K562 (cell line): Measurements from ENCODE around the gene CDC27. TPM values are rescaled to one million over a fixed set of nuclear protein-coding genes. Genes with fewer than 3 reads are reported as not detected.

Experiments
- ATAC-seq: fragments of 200-7000 bp; cut with Tn5 transposase; 3 replicates; pipeline ENCODE4 v1.9.1; 2020; ENCODE audit warnings: moderate library complexity
- BruUV-seq: library from RNA; stranded (reverse); fragments of 400-500 nt; replicated peaks from 2 replicates; lab custom pipeline; 2021; lab: Mats Ljungman, UMichigan
- CTCF ChIA-PET: fragments of 300-600 bp; formaldehyde crosslinking; extraction: SDS; loops from one replicate; lab custom pipeline; 2021; ENCODE audit warnings: low intra/inter-chr PET ratio; lab: Yijun Ruan, JAX
- POLR2A ChIA-PET: fragments of 300-600, 350-650 bp; sonication (Branson Sonifier 250); formaldehyde crosslinking; extraction: SDS; loops from one replicate; lab custom pipeline; 2021; ENCODE audit warnings: antibody characterized with exemption, inconsistent platforms; lab: Yijun Ruan, JAX
- DNase-seq, 4 experiments: peaks; one replicate each; pipeline versions ENCODE4 v3.0.0 to v3.0.0-alpha.2; 2011 to 2018; ENCODE audit warnings: low spot score in 3 of 4, mixed read lengths in 3 of 4; ENCODE audit errors: extremely low read depth in 1 of 4
- FAIRE-seq: peaks from 2 replicates; lab custom pipeline; 2011; peaks lifted over from hg19 to GRCh38; lab: Jason Lieb, UNC
- H2AFZ ChIP-seq: 2 replicates; pipeline ENCODE4 v1.6.0; 2011; ENCODE audit warnings: low read depth, low read length, control low read depth, inconsistent platforms
- H3K27ac ChIP-seq: fragments of 200-600 bp; 3 replicates; pipeline ENCODE4 v1.8.0; 2011; ENCODE audit warnings: low read depth, mild to moderate bottlenecking, control low read depth, inconsistent platforms, low read length, moderate library complexity, mixed read lengths; ENCODE audit errors: extremely low read depth
- H3K27me3 ChIP-seq, 2 experiments: fragments of 300-600 bp in 1 of 2; 2 replicates in 1 of 2; 3 replicates in 1 of 2; pipeline versions ENCODE4 v1.6.0 to v1.8.0; 2011; ENCODE audit warnings: inconsistent platforms in 2 of 2, low read length in 2 of 2, mild to moderate bottlenecking in 1 of 2, mixed read lengths in 1 of 2, moderate library complexity in 1 of 2; ENCODE audit not compliant: control insufficient read depth in 2 of 2, insufficient read depth in 2 of 2
- H3K36me3 ChIP-seq: fragments of 300-600 bp; 3 replicates; pipeline ENCODE4 v1.8.0; 2011; ENCODE audit warnings: mild to moderate bottlenecking, low read length, inconsistent platforms; ENCODE audit not compliant: control insufficient read depth, insufficient read depth
- H3K4me1 ChIP-seq, 2 experiments: fragments of 200-600 bp in 1 of 2; replicated peaks in 1 of 2; 2 replicates in 1 of 2; 3 replicates in 1 of 2; pipeline versions ENCODE4 v1.5.1 to v1.8.0; 2011; ENCODE audit warnings: inconsistent platforms in 2 of 2, low read length in 2 of 2, mild to moderate bottlenecking in 1 of 2, mixed read lengths in 1 of 2, moderate library complexity in 1 of 2; ENCODE audit not compliant: control insufficient read depth in 2 of 2, insufficient read depth in 2 of 2
- H3K4me2 ChIP-seq: 2 replicates; pipeline ENCODE4 v1.6.1; 2011; ENCODE audit warnings: low read length, control low read depth, inconsistent platforms, mixed read lengths; ENCODE audit not compliant: insufficient read depth
- H3K4me3 ChIP-seq: fragments of 200-600 bp; sonication (generic), shearing (Covaris generic); 2 replicates; pipeline ENCODE4 v1.5.1; 2016; ENCODE audit warnings: control low read depth, inconsistent platforms
- H3K79me2 ChIP-seq: fragments of 200-600 bp; 3 replicates; pipeline ENCODE4 v1.8.0; 2011; ENCODE audit warnings: low read length, inconsistent platforms; ENCODE audit not compliant: control insufficient read depth, insufficient read depth
- H3K9ac ChIP-seq, 2 experiments: 2 replicates each; pipeline versions ENCODE4 v1.6.0 to v1.6.1; 2011; ENCODE audit warnings: low read depth in 2 of 2, low read length in 2 of 2, control low read depth in 1 of 2, inconsistent platforms in 1 of 2, mild to moderate bottlenecking in 1 of 2, mixed read lengths in 1 of 2; ENCODE audit not compliant: insufficient read depth in 1 of 2
- H3K9me1 ChIP-seq: one replicate; pipeline ENCODE4 v1.6.0; 2011; ENCODE audit warnings: inconsistent platforms, mild to moderate bottlenecking, low read length, moderate library complexity; ENCODE audit not compliant: control insufficient read depth, insufficient read depth
- H3K9me3 ChIP-seq: replicated peaks from 2 replicates; pipeline ENCODE4 v1.5.1; 2011; ENCODE audit warnings: low read depth, low read length, inconsistent platforms; ENCODE audit not compliant: control insufficient read depth, insufficient read depth
- H4K20me1 ChIP-seq: replicated peaks from 2 replicates; pipeline ENCODE4 v1.6.1; 2011; ENCODE audit warnings: low read length, inconsistent platforms, mixed read lengths; ENCODE audit not compliant: control insufficient read depth, insufficient read depth
- AFF1 ChIP-seq, 2 experiments: fragments of 450-650 bp; IDR thresholded peaks; 2 replicates each; pipeline ENCODE4 v1.6.1; 2018; ENCODE audit warnings: mild to moderate bottlenecking in 2 of 2, low read depth in 1 of 2; ENCODE audit not compliant: partially characterized antibody in 2 of 2
- ARID3A ChIP-seq: IDR thresholded peaks from 2 replicates; pipeline ENCODE4 v1.6.1; 2012; ENCODE audit warnings: low read depth, low read length, improper control_type of control experiment, borderline replicate concordance
- ARNT ChIP-seq, 2 experiments: fragments of 450-650 bp; IDR thresholded peaks; 2 replicates each; pipeline ENCODE4 v1.6.1; 2016; ENCODE audit warnings: mild to moderate bottlenecking in 1 of 2
- ATF2 ChIP-seq: sonication (generic); formaldehyde crosslinking; IDR thresholded peaks from 2 replicates; pipeline ENCODE4 v1.8.1; 2022; ENCODE audit warnings: missing genetic modification reagents
- FUS ChIP-seq: fragments of 200-400 bp; formaldehyde crosslinking; optimal IDR thresholded peaks from 2 replicates; pipeline ENCODE3; 2017; ENCODE audit warnings: low read depth, low read length
- PPARD ChIP-seq: fragments of 250-450 bp; sonication (Bioruptor Pico); IDR thresholded peaks from 2 replicates; pipeline ENCODE4 v1.8.0; 2022; ENCODE audit warnings: inconsistent platforms, mild to moderate bottlenecking, moderate library complexity
- whole genome bisulfite sequencing: fragments of 100-300 bp; shearing (Covaris generic); methylation state at CpG from one replicate; pipeline ENCODE4 v1.1.6; 2016; ENCODE audit warnings: low coverage, mixed read lengths; ENCODE audit not compliant: insufficient coverage; ENCODE audit errors: missing lambda C conversion rate; 5-methylcytosine and 5-hydroxymethylcytosine counted together
- in situ Hi-C: fragments of 300-500 bp; cut with MboI; formaldehyde crosslinking; loops from 4 replicates; pipeline ENCODE4 v1.15.0; 2018; ENCODE audit warnings: inconsistent platforms, mixed read lengths
- intact Hi-C: fragments of 100-400 bp; cut with micrococcal nuclease; formaldehyde crosslinking; loops from 2 replicates; pipeline ENCODE4 v1.14.2; 2022
- polyA plus RNA-seq, 8 experiments: library from polyadenylated mRNA; depleted of rRNA in 4 of 8; stranded (reverse) in 5 of 8; unstranded in 3 of 8; fragments of >200 nt; fragmentation: Nextera tagmentation in 2 of 8; fragmentation: Illumina TruSeq in 1 of 8; extraction: Ambion mirVana in 2 of 8; extraction: Trizol in 1 of 8; gene quantifications; 2 replicates each; pipeline versions ENCODE4 v1.2.1 to v1.2.3, GENCODE V29; 2011 to 2014; ENCODE audit warnings: inconsistent platforms in 1 of 8, missing spikeins in 1 of 8
- total RNA-seq, 7 experiments: library from RNA; depleted of rRNA in 6 of 7; stranded (reverse); fragments of >200 nt in 6 of 7; fragmentation: Illumina TruSeq in 2 of 7; extraction: Trizol in 2 of 7; gene quantifications; 2 replicates each; pipeline versions ENCODE4 v1.2.1 to v1.2.3, GENCODE V29; 2011 to 2021; ENCODE audit warnings: low replicate concordance in 1 of 7
- TF ChIP-seq, protein P1 (sequence below): fragments of 250-450 bp; sonication (Bioruptor Pico); IDR thresholded peaks from 2 replicates; pipeline ENCODE4 v1.4.0; 2020; ENCODE audit warnings: mild to moderate bottlenecking, moderate library complexity

The CDC27 gene
- total and polyA plus RNA-seq, 9 of the 15 experiments (the other 6 are each of a cell fraction or from before 2014, with no cell fraction given) = 28.6 to 155 (median 94.1) TPM

- WGBS = 98% methylated on average over 5 of the region's 5 CpGs
- Histone ChIP-seq H2AFZ (no peak overlapping the region), H3K27ac (no peak overlapping the region), H3K27me3 (no peaks in the 10 kb centered on the region), H4K20me1 (no peaks in the 10 kb centered on the region)
- CTCF ChIA-PET = no interaction called here
- no peak for FAIRE-seq
- no peak for ATAC-seq
- no peak for DNase-seq
- TF ChIP-seq ARID3A = no peak
- no peak for TF ChIP-seq PPARD (CRISPR knock-in tag)
- TF ChIP-seq ARNT (IDR thresholded peaks at IDR 0.05) = no peak
- TF ChIP-seq, protein P1, sequence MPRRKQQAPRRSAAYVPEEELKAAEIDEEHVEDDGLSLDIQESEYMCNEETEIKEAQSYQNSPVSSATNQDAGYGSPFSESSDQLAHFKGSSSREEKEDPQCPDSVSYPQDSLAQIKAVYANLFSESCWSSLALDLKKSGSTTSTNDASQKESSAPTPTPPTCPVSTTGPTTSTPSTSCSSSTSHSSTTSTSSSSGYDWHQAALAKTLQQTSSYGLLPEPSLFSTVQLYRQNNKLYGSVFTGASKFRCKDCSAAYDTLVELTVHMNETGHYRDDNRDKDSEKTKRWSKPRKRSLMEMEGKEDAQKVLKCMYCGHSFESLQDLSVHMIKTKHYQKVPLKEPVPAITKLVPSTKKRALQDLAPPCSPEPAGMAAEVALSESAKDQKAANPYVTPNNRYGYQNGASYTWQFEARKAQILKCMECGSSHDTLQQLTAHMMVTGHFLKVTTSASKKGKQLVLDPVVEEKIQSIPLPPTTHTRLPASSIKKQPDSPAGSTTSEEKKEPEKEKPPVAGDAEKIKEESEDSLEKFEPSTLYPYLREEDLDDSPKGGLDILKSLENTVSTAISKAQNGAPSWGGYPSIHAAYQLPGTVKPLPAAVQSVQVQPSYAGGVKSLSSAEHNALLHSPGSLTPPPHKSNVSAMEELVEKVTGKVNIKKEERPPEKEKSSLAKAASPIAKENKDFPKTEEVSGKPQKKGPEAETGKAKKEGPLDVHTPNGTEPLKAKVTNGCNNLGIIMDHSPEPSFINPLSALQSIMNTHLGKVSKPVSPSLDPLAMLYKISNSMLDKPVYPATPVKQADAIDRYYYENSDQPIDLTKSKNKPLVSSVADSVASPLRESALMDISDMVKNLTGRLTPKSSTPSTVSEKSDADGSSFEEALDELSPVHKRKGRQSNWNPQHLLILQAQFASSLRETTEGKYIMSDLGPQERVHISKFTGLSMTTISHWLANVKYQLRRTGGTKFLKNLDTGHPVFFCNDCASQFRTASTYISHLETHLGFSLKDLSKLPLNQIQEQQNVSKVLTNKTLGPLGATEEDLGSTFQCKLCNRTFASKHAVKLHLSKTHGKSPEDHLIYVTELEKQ (CRISPR knock-in tag) = no peak
- TF ChIP-seq AFF1 (IDR thresholded peaks at IDR 0.05; ENCODE audit: low read depth in 1 of 2, partially characterized antibody in 2 of 2) = no peak
- no peak for TF ChIP-seq ATF2
- TF ChIP-seq FUS = no peak
- TF ChIP-seq, all 486 proteins: peak for 0
- Histone ChIP-seq H3K79me2 (peaks cover 32% of the 10 kb centered on the region; the same call in 2 of the 3 replicates), H3K9ac (no peak overlapping the region), H3K4me1 (peaks cover 0 to 2% of the 10 kb centered on the region in 2 experiments; a peak in 1 of 5 replicates), H3K4me3 (no peak overlapping the region), H3K36me3 (peaks cover 90% of the 10 kb centered on the region), H3K9me3 (no peaks in the 10 kb centered on the region), H3K4me2 (no peak overlapping the region), H3K9me1 (no peaks in the 10 kb centered on the region)
- POLR2A ChIA-PET = interaction anchor here (0.6 to 1.6 kb wide), 2 partner anchors 107 to 148 kb away, joined by 5 to 8 read pairs; no protein-coding TSS in a partner anchor
- in situ Hi-C loops (no loop called here), intact Hi-C loops (no loop called here)
- no TSS peak for BruUV-seq
Measured at GRCh38 chr17:47164263-47164662, 24.8 kb downstream of the CDC27 start.
